ENCODE measurements around the gene PCGF3.

The PCGF3 gene

GRCh38 chr4:705278-706082 is at the start of gene PCGF3:
Gene PCGF3, plus strand, starts transcription at chr4:705832. Its CDS starts 27,849 bp downstream, at chr4:733681.
- Histone ChIP-seq H3K36me3 (ENCODE audit: insufficient read depth) (no peaks in the 10 kb centered on the region), H3K4me3 (IDR thresholded peaks at IDR 0.05; ENCODE audit: insufficient read depth, low read depth, low read length) (peak within 1 kb of the TSS; percentile 51), H3K4me2 (peak within 1 kb of the TSS; percentile 36; the same call in 1 of the 2 replicates), H3K79me2 (ENCODE audit: insufficient read depth, low read depth) (no peaks in the 10 kb centered on the region), H3K27ac (peak within 1 kb of the TSS; percentile 32; the same call in 1 of the 2 replicates), H4K20me1 (ENCODE audit: insufficient read depth) (no peaks in the 10 kb centered on the region), H3K27me3 (ENCODE audit: insufficient read depth, low read depth) (no peaks in the 10 kb centered on the region), H3K9ac (peak within 1 kb of the TSS; percentile 95), H3K4me1 (ENCODE audit: low read depth, poor library complexity, severe bottlenecking) (no peaks in the 10 kb centered on the region), H2AFZ (ENCODE audit: low read depth) (peak within 1 kb of the TSS; percentile 71)
- TF ChIP-seq CTCF (conservative IDR thresholded peaks at IDR 0.05; ENCODE audit: low read depth, low read length): no peak

GRCh38 chr4:656436-657337 is 48.9 kb upstream of the PCGF3 start:
- H3K9ac ChIP-seq: no peak overlapping the region
- no peak overlapping the region for H3K4me2 ChIP-seq
- no peaks in the 10 kb centered on the region for H4K20me1 ChIP-seq (ENCODE audit: insufficient read depth)
- no peaks in the 10 kb centered on the region for H3K36me3 ChIP-seq (ENCODE audit: insufficient read depth)
- no peaks in the 10 kb centered on the region for H3K79me2 ChIP-seq (ENCODE audit: insufficient read depth, low read depth)
- no peak overlapping the region for H3K4me3 ChIP-seq (IDR thresholded peaks at IDR 0.05; ENCODE audit: insufficient read depth, low read depth, low read length)
- no peaks in the 10 kb centered on the region for H3K4me1 ChIP-seq (ENCODE audit: low read depth, poor library complexity, severe bottlenecking)
- no peak for TF ChIP-seq CTCF (conservative IDR thresholded peaks at IDR 0.05; ENCODE audit: low read depth, low read length)
- H2AFZ ChIP-seq (ENCODE audit: low read depth): no peak overlapping the region
- no peak overlapping the region for H3K27ac ChIP-seq
- H3K27me3 ChIP-seq (ENCODE audit: insufficient read depth, low read depth): no peaks in the 10 kb centered on the region

GRCh38 chr4:657338-657833 is 48.2 kb upstream of the PCGF3 start:
- Histone ChIP-seq H4K20me1 (ENCODE audit: insufficient read depth) (no peaks in the 10 kb centered on the region), H2AFZ (ENCODE audit: low read depth) (no peak overlapping the region), H3K4me1 (ENCODE audit: low read depth, poor library complexity, severe bottlenecking) (no peaks in the 10 kb centered on the region), H3K4me3 (IDR thresholded peaks at IDR 0.05; ENCODE audit: insufficient read depth, low read depth, low read length) (no peak overlapping the region), H3K79me2 (ENCODE audit: insufficient read depth, low read depth) (no peaks in the 10 kb centered on the region), H3K4me2 (no peak overlapping the region), H3K27me3 (ENCODE audit: insufficient read depth, low read depth) (no peaks in the 10 kb centered on the region), H3K9ac (no peak overlapping the region), H3K27ac (no peak overlapping the region), H3K36me3 (ENCODE audit: insufficient read depth) (no peaks in the 10 kb centered on the region)
- no peak for TF ChIP-seq CTCF (conservative IDR thresholded peaks at IDR 0.05; ENCODE audit: low read depth, low read length)

GRCh38 chr4:657834-658667 is 47.6 kb upstream of the PCGF3 start:
- Histone ChIP-seq H4K20me1 (ENCODE audit: insufficient read depth) (no peaks in the 10 kb centered on the region), H2AFZ (ENCODE audit: low read depth) (no peak overlapping the region), H3K79me2 (ENCODE audit: insufficient read depth, low read depth) (no peaks in the 10 kb centered on the region), H3K27me3 (ENCODE audit: insufficient read depth, low read depth) (no peaks in the 10 kb centered on the region), H3K9ac (no peak overlapping the region), H3K36me3 (ENCODE audit: insufficient read depth) (no peaks in the 10 kb centered on the region), H3K27ac (no peak overlapping the region), H3K4me2 (no peak overlapping the region), H3K4me1 (ENCODE audit: low read depth, poor library complexity, severe bottlenecking) (no peaks in the 10 kb centered on the region), H3K4me3 (IDR thresholded peaks at IDR 0.05; ENCODE audit: insufficient read depth, low read depth, low read length) (no peak overlapping the region)
- no peak for TF ChIP-seq CTCF (conservative IDR thresholded peaks at IDR 0.05; ENCODE audit: low read depth, low read length)

Data from KMS-11 (cell line).